ENCODE data around the gene YY1.

GRCh38 chr14:100322138-100322957 is 83.4 kb downstream of the YY1 start:
- TF ChIP-seq CTCF (IDR thresholded peaks at IDR 0.05) (no peak), EZH2phosphoT487 (IDR thresholded peaks at IDR 0.05) (no peak)

Data from neural progenitor cell (in vitro differentiated cells).